GM21381 (cell line): ENCODE measurements around the gene USP7.
A peak's percentile ranks its signal among the peaks of the same experiment; 100 is the strongest.
"Not testable (repeated sequence)": the region's sequence is repeated elsewhere in the genome, so short reads cannot be mapped to it uniquely, and the experiment has no call there.

Source experiments
- ATAC-seq: cut with Tn5 transposase; IDR thresholded peaks from one replicate; pipeline ENCODE4 v1.9.1; 2021; ENCODE audit warnings: mild to moderate bottlenecking, moderate library complexity; ENCODE audit not compliant: unreplicated experiment

USP7 gene

DNA sequence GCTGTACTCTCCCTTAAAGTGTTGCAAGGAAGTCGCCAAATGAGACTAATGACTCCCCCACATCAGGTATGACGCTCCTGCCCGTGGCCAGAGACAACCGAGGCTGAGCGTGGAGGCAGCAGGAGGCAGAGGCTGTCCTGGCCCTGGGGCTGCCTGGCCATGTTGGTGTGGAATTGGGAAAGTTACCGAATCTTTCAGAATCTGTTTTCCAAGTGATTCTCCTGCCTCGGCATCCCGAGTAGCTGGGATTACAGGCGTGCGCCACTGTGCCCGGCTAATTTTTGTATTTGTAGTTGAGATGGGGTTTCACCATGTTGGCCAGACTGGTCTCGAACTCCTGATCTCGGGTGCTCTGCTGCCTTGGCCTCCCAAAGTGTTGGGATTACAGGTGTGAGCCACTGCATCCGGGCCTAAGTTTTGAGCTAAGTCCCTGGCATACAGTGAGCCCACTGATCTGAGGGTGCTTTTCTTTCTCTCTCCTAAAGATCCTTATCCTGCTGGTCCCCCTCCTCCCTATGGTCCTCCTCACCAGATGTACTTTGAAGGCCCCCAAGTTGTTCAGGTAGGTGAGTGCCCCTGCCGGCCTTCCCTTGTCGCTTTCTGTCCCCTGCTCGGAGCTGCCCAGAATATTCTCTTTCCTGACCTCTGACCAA is 80.9 kb downstream of the USP7 start:
- no peak for ATAC-seq

GRCh38 chr16:8882041-8882617 is 81.6 kb downstream of the USP7 start, which contains the start of gene LITAFD:
Gene LITAFD (plus strand): TSS chr16:8882351. CDS start chr16:8884356, 2,005 bp downstream.
- ATAC-seq: no peak

- no peak for ATAC-seq
Observed at GRCh38 chr16:8880839-8881510, 82.7 kb downstream of the USP7 start.

DNA sequence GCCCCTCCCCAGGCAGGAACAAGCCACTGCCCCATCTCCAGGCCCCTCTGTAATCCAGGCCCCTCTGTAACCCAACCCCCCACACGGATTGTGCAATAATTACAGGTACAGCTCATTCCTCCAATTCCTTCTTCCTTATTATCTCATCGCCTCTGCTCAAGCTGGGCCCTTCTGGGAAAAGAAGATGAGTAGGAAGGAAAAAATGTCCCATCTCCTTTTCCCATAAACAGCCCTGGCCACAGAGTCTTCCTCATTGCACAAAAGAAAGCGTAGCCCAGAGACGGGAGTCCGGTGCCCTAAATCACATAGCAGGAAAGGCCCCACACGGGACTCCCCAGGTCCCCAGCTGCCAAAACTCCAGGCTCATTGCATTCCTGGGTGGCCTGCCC is 85.2 kb downstream of the USP7 start:
- ATAC-seq: no peak

DNA sequence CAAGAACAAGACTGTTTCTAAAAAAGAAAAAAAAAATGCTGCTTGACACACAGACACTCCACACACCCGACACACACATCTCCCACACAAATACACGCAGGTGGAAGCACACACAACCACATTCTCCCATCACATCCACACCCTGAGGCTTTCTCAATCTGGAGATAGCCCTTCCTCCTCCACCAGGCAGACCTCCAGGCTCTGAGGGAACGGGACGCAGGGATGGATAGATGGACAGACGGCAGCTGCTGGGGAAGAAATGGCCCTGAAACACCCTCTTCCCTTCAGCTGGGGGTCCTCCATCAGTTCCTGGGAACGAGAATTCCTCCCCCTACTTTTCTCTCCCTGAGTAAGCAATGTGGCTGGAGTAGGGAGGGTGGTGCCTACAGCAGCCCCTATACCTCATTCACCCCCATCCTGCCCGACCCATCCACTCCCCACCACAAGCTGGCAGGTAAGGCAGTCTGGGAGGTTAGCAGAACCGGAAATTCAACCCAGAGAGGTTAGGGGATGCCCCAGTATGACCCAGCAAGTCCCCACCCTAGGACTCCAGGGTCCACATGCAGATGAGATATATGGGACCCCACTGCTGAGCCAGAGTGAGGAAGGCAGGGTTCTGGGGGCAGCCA is 85.7 kb downstream of the USP7 start:
- ATAC-seq: no peak

DNA sequence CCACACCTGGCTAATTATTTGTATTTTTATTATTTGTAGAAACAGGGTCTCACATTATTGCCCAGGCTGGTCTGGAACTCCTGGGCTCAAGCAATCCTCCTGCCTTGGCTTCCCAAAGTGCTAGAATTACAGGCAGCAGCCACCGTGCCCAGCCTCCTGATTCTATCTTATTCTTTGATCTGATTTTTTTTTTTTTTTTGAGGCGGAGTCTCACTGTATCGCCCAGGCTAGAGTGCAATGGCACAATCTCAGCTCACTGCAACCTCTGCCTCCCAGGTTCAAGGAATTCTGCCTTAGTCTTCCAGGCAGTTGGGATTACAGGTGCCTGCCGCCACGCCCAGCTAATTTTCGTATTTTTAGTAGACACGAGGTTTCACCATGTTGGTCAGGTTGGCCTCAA is 88.4 kb downstream of the USP7 start:
- not testable (repeated sequence) for ATAC-seq

GRCh38 chr16:8874388-8874787 is 89.3 kb downstream of the USP7 start:
- no peak for ATAC-seq

DNA sequence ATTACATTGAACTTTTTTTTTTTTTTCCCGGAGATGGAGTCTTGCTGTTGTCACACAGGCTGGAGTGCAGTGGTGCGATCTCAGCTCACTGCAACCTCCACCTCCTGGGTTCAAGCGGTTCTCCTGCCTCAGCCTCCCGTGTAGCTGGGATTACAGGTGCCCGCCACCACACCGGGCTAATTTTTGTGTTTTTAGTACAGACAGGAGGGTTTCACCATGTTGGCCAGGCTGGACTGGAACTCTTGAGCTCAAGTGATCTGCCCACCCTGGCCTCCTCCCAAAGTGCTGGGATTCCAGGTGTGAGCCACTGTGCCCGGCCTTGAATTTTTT is 89.9 kb downstream of the USP7 start:
- not testable (repeated sequence) for ATAC-seq

DNA sequence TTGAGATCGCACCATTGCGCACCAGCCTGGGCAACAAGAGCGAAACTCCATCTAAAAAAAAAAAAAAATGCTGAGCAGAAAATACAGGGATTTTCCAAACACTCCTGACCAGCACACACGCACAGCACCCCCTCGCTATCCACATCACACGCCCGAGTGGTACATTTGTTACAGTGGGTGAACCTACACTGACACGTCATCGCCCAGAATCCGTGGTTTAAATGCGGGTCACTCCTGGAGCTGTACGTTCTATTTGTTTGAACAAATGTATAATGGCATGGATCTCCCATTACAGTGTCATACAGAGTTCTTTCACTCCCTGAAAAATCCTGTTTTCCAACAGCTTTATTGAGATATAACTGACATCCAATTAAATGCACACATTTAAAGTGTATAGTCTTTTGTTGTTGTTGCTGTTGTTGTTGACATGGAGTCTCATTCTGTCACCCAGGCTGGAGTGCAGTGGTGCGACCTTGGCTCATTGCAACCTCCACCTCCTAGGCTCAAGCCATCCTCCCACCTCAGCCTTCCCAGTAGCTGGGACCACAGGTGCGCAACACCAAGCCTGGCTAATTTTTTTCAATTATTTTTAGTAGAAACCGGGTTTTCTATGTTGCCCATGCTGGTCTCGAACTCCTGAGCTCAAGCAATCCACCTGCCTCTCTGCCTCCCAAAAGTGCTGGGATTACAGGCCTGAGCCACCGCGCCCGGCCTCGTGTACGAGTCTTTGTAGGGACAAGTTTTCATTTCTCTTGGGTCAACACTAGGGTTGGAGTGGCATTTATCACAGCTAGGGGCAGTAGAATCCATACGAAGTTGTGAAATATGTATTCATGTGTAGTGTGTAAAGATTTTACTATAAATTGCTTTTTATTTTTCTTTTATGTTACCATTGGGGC is 90.5 kb downstream of the USP7 start:
- no peak for ATAC-seq

GRCh38 chr16:8872071-8872470 is 91.6 kb downstream of the USP7 start:
- no peak for ATAC-seq

DNA sequence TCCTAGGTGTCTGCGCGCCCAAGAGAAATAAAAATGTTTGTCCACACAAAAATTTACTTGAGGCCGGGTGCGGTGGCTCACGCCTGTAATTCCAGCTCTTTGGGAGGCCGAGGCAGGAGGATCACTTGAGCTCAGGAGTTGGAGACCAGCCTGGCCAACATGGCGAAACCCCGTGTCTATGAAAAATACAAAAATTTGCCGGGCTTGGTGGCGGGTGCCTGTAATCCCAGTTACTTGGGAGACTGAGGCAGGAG is 93.8 kb downstream of the USP7 start:
- not testable (repeated sequence) for ATAC-seq

- no peak for ATAC-seq
Observed at GRCh38 chr16:8869212-8869987, 94.3 kb downstream of the USP7 start.

DNA sequence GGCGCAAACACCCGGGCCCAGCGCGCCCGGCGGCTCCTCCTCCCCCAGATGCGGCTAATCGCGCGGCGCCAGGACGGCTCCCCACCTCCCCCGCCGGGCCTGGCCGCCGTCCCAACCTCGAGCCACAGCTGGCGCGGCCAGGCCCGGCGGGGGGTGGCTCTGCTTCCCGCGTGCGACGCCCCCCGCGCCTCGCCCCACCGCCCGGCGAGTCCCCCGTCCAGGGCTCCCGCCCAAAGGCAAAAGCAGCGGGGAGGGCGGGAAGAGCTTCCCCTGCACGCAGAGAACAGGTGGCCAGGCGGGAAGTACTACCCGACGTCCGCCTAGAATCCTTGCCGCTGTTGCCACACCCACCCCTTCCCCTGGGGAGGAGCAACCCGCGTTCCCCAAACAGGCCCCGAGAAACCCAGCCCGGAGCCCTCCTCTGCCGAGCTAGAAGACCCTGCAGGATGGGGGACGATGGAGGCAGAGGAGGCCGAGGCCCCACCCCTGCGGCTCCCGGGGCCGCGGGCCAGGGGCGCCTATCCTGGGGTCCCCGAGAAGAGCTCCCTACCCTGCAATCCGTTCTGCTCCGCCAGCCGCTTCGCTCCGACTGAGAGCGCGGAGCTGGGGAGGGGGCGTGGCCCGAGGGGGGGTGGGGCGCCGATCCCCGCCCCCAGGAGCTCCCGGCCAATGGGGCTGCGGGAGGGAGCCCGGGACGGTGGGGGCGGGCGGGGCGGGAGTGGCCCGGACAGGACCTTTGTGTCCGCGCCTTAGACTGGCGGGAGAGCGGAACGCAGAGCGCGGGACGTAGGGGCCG is 95.1 kb downstream of the USP7 start, which contains the start of gene CARHSP1:
TSS of gene CARHSP1 (minus strand) at position 591 of the 796 bp plus-strand sequence. CDS start 9,678 bp downstream, outside the sequence.
- peak; percentile 72 for ATAC-seq

- ATAC-seq: no peak
Observed at GRCh38 chr16:8867932-8868415, 95.7 kb downstream of the USP7 start.

DNA sequence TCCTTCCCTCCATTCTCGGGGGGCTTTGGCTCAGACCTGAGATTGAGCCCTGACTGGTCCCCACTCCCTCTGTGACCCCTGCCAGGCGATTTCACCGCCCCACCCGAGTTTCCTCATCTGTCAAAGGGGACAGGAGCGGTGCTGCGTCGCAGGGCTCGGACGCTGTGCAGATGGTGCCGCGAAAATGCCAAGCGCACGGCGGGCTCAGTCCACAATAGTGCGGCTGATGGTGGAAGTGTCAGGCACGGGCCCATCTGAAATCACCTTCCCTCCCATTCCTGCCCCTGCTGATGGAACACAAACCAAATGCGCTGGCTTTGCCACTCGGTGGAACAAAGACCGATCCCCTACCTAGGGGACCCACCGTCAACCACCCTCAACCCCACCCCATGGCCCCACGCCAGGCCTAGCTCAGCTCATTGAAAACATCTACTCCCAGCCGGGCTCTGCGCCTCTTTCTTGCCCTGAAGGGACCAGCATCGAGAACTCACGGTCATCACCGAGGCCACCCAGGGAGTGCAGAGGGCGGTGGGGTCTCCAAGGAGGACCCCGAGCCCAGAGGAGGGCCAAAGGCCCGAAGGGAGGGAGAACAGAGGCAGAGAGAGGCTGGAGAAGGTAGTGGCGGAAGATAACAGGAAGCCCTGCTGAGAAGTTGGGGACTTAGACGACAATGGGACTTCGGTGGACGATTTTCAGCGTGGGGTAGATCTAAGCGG is 96.3 kb downstream of the USP7 start:
- no peak for ATAC-seq

DNA sequence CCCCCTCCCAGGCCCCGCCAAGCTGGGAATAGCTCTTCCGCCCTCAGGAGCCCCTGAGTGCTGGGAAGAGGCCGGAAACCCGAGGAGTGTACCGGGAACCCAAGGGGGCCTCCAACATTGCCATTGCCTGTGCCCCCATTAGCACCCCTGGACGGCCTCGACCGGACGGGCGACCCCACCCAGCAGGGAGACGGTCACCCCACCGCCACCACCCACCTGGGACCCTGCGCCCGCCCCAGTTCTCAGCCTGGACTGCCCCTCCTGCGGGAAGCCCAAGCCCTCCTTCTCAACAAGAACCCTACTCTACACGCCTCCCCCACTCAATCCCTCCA is 96.9 kb downstream of the USP7 start:
- no peak for ATAC-seq

DNA sequence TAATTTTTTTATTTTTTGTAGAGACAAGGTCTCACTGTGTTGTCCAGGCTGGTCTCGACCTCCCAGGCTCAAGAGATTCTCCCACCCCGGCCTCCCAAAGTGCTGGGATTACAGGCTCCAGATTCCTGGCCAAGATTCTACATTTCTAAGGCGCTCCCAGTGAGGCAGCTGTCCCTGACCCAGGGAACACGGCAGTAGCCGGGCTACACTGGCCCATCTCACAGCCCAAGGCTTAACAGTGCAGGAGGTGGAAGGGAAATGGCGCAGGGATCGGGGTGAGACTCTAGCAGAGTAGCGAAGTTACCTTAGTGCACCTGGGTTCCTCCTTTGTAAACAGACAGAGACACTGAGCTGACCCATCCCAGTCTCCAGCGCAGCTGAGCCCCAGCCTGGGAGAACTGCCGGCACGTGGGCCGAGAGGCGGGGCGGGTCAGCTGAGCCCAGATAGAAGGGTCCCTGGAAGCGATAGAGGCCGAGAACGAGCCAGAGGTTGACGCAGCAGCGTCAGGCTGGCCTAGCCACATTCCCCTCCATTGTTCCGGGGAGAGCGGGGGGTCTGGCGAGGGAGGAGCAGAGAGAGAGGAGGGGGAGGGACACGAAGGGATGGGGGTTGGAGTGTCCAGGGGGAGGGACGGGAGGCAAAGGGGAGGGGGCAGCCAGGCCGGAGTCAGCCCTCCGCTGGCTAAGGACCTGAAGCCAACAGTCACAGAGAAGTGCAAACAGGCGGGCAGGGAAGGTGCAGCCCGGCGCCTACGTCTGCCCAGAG is 97.4 kb downstream of the USP7 start:
- ATAC-seq: no peak
